Measurements from ENCODE around the gene PDE6B.
"Not testable (repeated sequence)": the region's sequence is repeated elsewhere in the genome, so short reads cannot be mapped to it uniquely, and the experiment has no call there.

PDE6B gene

GRCh38 chr4:706083-706633 is 80.8 kb downstream of the PDE6B start:
- FAIRE-seq: not testable (repeated sequence)

DNA sequence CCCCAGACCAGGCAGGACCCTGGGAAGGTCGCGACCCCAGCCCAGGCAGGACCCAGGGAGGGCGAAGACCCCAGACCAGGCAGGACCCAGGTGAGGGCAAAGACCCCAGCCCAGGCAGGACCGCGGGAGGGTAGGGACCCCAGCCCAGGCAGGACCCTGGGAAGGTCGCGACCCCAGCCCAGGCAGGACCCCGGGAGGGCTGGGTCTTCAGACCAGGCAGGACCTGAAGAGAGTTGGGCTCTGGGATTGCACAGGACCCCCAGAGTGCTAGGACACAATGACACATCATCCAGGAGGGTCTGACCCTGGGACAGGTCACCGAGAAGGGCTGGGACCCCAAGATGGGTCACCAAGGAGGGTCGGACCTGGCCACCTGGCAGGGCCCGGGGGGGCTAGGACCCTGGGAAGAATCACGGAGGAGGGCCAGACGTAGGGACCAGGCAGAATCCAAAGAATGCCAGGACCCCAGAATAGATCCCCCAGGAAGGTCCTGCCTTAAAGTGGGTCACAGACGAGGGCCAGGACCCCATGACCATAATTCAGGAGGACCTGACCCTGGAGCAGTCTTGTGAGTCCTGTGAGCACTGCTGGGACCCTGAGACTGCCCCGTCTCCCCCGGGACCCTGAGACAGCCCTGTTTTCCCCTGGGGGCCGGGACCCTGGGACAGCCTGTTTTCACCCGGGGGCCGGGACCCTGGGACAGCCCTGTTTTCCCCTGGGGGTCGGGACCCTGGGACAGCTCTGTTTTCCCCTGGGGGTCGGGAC is 81.6 kb downstream of the PDE6B start:
- FAIRE-seq: no peak

GRCh38 chr4:707929-708630 is 82.7 kb downstream of the PDE6B start:
- FAIRE-seq: no peak

GRCh38 chr4:708631-708933 is 83.2 kb downstream of the PDE6B start:
- no peak for FAIRE-seq

GRCh38 chr4:709348-709747 is 84.0 kb downstream of the PDE6B start:
- no peak for FAIRE-seq

GRCh38 chr4:710116-710515 is 84.7 kb downstream of the PDE6B start:
- FAIRE-seq: no peak

GRCh38 chr4:710916-711315 is 85.5 kb downstream of the PDE6B start:
- no peak for FAIRE-seq

- FAIRE-seq: no peak
These were observed 86.7 kb downstream of the PDE6B start for GRCh38 chr4:712093-712492.

DNA sequence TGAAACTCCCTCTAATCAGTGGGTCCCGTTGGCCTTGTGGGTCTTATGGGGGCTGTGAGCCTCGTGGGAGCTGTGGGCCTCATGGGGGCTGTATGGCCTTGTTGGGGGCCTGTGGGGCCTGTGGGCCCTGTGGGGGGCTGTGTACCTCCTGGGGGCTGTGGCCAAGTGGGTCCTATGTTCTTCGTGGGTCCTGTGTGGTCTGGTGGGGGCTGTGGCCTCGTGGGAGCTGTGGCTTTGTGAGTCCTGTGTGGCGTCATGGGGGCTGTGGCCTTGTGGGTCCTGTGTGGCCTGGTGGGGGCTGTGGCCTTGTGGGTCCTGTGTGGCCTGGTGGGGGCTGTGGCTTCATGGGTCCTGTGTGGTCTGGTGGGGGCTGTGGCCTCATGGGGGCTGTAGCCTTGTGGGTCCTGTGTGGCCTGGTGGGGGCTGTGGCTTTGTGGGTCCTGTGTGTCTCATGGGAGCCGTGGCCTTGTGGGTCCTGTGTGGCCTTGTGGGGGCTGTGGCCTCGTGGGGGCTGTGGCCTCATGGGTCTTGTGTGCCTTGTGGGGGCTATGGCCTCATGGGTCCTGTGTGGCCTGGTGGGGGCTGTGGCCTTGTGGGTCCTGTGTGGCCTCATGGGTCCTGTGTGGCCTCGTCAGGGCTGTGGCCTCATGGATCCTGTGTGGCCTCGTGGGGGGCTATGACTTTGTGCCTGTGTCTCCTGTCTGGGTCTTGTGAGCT is 87.7 kb downstream of the PDE6B start:
- FAIRE-seq: no peak

DNA sequence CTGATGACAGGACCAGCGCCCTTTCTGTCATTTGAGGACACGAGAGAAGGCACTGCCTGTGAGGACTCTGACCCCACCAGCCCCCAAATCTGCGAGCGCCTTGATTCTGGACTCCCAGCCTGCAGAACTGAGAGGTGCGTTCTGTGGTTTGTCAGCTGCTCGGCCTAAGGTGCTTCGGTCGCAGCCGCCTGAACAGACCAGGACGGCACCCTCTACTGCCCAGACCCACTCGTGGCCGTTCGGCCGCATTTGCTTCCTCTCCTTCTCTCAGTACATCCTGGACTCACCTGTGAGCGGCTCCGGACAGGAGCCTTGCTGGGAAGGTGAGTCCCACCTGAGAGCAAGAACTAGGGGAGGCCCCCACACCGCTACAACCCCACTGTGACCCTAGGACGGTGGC is 88.7 kb downstream of the PDE6B start:
- no peak for FAIRE-seq

DNA sequence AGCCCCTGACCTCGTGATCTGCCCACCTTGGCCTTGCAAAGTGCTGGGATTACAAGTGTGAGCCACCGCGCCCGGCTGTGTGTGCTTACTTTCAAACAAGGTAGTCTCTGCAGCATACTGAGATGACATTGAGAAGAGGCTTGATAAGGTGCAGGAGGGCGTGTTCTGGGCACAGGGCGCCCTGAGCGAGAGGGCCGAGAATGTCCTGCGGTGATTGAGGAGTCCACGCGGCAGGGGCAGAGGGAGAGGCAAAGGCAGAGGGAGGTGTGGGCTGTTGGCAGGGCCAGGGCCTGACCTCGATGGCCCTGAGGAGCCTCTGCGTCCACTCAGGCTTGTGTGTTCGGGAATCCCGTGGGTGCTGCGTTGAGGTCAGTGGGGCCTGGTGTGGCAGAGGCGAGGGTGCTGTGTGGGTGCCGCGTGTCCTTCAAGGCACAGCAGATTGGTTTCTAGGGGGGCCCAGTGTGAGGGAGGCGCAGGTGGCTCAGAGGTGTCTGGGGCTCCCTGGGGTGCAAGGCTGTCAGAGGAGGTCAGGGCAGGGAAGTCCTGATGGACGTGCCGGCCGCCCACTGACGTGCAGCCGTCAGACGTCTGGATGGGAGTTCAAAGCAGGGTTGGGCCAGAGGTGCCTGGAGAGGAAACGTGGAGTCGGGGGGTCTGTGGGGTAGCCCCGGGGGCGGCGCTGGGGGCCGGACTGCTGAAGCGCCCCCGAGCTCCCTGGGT is 92.4 kb downstream of the PDE6B start:
- no peak for FAIRE-seq

DNA sequence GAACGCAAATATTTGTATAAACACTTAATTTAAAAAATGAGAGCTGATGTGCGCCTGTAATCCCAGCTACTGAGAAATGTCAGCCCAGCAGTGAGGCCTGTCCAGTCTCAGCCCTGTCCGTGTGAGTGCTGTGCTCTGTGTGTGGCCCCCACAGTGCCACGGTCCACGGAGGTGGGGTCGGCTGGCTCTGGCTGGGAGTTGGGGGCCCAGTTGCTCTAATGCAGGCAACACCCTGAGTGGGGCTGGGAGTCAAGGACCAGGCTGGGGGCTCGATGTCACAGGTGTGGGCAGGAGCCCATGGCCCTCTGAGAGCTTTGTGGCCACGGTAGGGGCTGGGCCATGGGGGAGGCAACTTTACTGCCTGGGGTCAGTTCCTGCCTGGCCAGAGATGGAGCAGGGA is 93.1 kb downstream of the PDE6B start:
- FAIRE-seq: no peak
